Trophoblast cell (in vitro differentiated cells and primary cell): ENCODE data around the gene ANXA7.
A peak's percentile ranks its signal among the peaks of the same experiment; 100 is the strongest.

Experiments
- DNase-seq, 2 donors: peaks; one replicate each; pipeline ENCODE4 v3.0.0-alpha.2; 2016
- H2AFZ ChIP-seq: 2 replicates; pipeline ENCODE4 v1.6.1; 2013; ENCODE audit warnings: low read length, moderate library complexity, mild to moderate bottlenecking; ENCODE audit not compliant: insufficient read depth, poor library complexity
- H2AK5ac ChIP-seq: 2 replicates; pipeline ENCODE4 v1.6.1; 2013; ENCODE audit warnings: mild to moderate bottlenecking, low read length
- H2BK120ac ChIP-seq: 2 replicates; pipeline ENCODE4 v1.6.1; 2013; ENCODE audit warnings: low read length, mild to moderate bottlenecking, moderate library complexity; ENCODE audit not compliant: insufficient read depth, poor library complexity
- H2BK12ac ChIP-seq: 2 replicates; pipeline ENCODE4 v1.6.1; 2013; ENCODE audit warnings: mild to moderate bottlenecking, low read length, moderate library complexity
- H2BK5ac ChIP-seq: 2 replicates; pipeline ENCODE4 v1.6.1; 2013; ENCODE audit warnings: low read length, low read depth, moderate library complexity, mild to moderate bottlenecking; ENCODE audit not compliant: poor library complexity
- H3K14ac ChIP-seq: 2 replicates; pipeline ENCODE4 v1.6.1; 2013; ENCODE audit warnings: mild to moderate bottlenecking, low read length
- H3K18ac ChIP-seq: 2 replicates; pipeline ENCODE4 v1.6.1; 2013; ENCODE audit warnings: mild to moderate bottlenecking, low read length
- H3K23ac ChIP-seq: 2 replicates; pipeline ENCODE4 v1.6.1; 2013; ENCODE audit warnings: low read length
- H3K27ac ChIP-seq: 2 replicates; pipeline ENCODE4 v1.5.1; 2013; ENCODE audit warnings: low read depth, mild to moderate bottlenecking, inconsistent platforms, low read length, moderate library complexity
- H3K27me3 ChIP-seq: 2 replicates; pipeline ENCODE4 v1.6.1; 2013; ENCODE audit warnings: inconsistent platforms, mild to moderate bottlenecking, low read length, moderate library complexity; ENCODE audit not compliant: insufficient read depth
- H3K36me3 ChIP-seq, 2 experiments: 1 replicate in 1 of 2; 2 replicates in 1 of 2; pipeline ENCODE4 v1.6.1; 2013; ENCODE audit warnings: low read length in 2 of 2, mild to moderate bottlenecking in 2 of 2, moderate library complexity in 1 of 2; ENCODE audit not compliant: insufficient read depth in 2 of 2, control insufficient read depth in 1 of 2
- H3K4ac ChIP-seq: 2 replicates; pipeline ENCODE4 v1.6.1; 2013; ENCODE audit warnings: low read depth, mild to moderate bottlenecking, low read length, moderate library complexity
- H3K4me1 ChIP-seq, 2 experiments: 1 replicate in 1 of 2; 2 replicates in 1 of 2; pipeline ENCODE4 v1.6.1; 2013; ENCODE audit warnings: low read length in 2 of 2, mild to moderate bottlenecking in 2 of 2, moderate library complexity in 1 of 2; ENCODE audit not compliant: insufficient read depth in 2 of 2, control insufficient read depth in 1 of 2
- H3K4me2 ChIP-seq: 2 replicates; pipeline ENCODE4 v1.6.1; 2013; ENCODE audit warnings: inconsistent platforms, mild to moderate bottlenecking, low read length, moderate library complexity
- H3K4me3 ChIP-seq: 2 replicates; pipeline ENCODE4 v1.5.1; 2013; ENCODE audit warnings: mild to moderate bottlenecking, low read depth, low read length, inconsistent platforms
- H3K79me1 ChIP-seq: one replicate; pipeline ENCODE4 v1.6.1; 2013; ENCODE audit warnings: low read length
- H3K79me2 ChIP-seq: 2 replicates; pipeline ENCODE4 v1.6.1; 2013; ENCODE audit warnings: low read length, mild to moderate bottlenecking; ENCODE audit not compliant: control insufficient read depth, insufficient read depth, poor library complexity
- H3K9ac ChIP-seq: 2 replicates; pipeline ENCODE4 v1.6.1; 2013; ENCODE audit warnings: mild to moderate bottlenecking, low read length
- H3K9me3 ChIP-seq: 2 replicates; pipeline ENCODE4 v1.6.1; 2013; ENCODE audit warnings: low read depth, mild to moderate bottlenecking, control low read depth, inconsistent platforms, low read length; ENCODE audit not compliant: insufficient read depth
- H4K12ac ChIP-seq: 2 replicates; pipeline ENCODE4 v1.6.1; 2013; ENCODE audit warnings: low read depth, mild to moderate bottlenecking, low read length, moderate library complexity
- H4K8ac ChIP-seq: 2 replicates; pipeline ENCODE4 v1.6.1; 2013; ENCODE audit warnings: low read depth, mild to moderate bottlenecking, low read length, moderate library complexity
- H4K91ac ChIP-seq: one replicate; pipeline ENCODE4 v1.6.1; 2013; ENCODE audit warnings: low read depth, mild to moderate bottlenecking, low read length, moderate library complexity
- WGBS: extraction: QIAGEN DNeasy Blood & Tissue Kit; methylation state at CpG from one replicate; pipeline ENCODE4 v1.1.7; 2013; ENCODE audit warnings: missing lambda C conversion rate; ENCODE audit not compliant: insufficient read length, insufficient coverage; ENCODE audit errors: extremely low coverage; 5-methylcytosine and 5-hydroxymethylcytosine counted together

Gene ANXA7

DNA sequence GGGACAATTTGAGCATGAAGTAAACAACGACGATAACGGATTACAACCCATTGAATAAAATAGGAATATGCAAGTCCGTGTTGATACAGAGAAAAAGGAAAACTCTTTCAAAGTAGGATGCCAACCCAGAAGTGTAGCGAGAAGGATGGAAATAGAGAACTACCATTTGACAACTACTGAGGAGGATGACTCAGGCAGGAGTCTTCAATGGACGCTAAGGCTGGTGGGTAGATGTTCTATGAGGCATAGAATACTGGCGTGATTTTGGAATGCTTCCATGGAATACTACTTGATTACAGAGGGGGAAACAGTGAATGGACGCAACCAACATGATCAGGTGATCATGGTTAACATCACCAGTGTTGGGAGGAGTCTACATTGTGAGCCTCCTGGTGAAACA is 54.4 kb downstream of the ANXA7 start:
- H2BK120ac ChIP-seq, result no peak overlapping the region
- no peaks in the 10 kb centered on the region for H3K79me2 ChIP-seq
- no peak overlapping the region for H3K4me2 ChIP-seq
- DNase-seq, result peak in 1 of 2 donors; percentile 17
- H3K79me1 ChIP-seq, result peaks cover 4% of the 10 kb centered on the region
- H2BK12ac ChIP-seq, result no peak overlapping the region
- no peak overlapping the region for H3K18ac ChIP-seq
- H3K4me3 ChIP-seq, result no peak overlapping the region
- no peak overlapping the region for H3K4ac ChIP-seq
- peaks cover 2 to 3% of the 10 kb centered on the region in 2 experiments for H3K4me1 ChIP-seq
- H3K36me3 ChIP-seq, result peaks cover 0 to 2% of the 10 kb centered on the region in 2 experiments
- H2AFZ ChIP-seq, result no peak overlapping the region
- WGBS, result no CpG with 5 or more reads among the region's 8 CpGs
- H2AK5ac ChIP-seq, result no peak overlapping the region
- H4K91ac ChIP-seq, result no peak overlapping the region
- no peaks in the 10 kb centered on the region for H3K9me3 ChIP-seq
- H3K9ac ChIP-seq, result no peak overlapping the region
- no peak overlapping the region for H2BK5ac ChIP-seq
- no peaks in the 10 kb centered on the region for H3K27me3 ChIP-seq
- no peak overlapping the region for H3K14ac ChIP-seq
- H3K23ac ChIP-seq, result no peak overlapping the region
- H4K8ac ChIP-seq, result no peak overlapping the region
- no peak overlapping the region for H3K27ac ChIP-seq
- no peak overlapping the region for H4K12ac ChIP-seq

GRCh38 chr10:73358331-73359279 is 55.3 kb downstream of the ANXA7 start, which contains the start of gene CFAP70:
CFAP70 (minus strand) TSS chr10:73358864; CDS start chr10:73354796, 4,068 bp downstream.
- WGBS, result no CpG with 5 or more reads among the region's 45 CpGs
- Histone ChIP-seq H3K79me1 (peaks cover 4% of the 10 kb centered on the region), H3K36me3 (no peaks in the 10 kb centered on the region), H2BK120ac (no peak within 1 kb of the TSS), H3K4ac (no peak within 1 kb of the TSS), H3K79me2 (no peaks in the 10 kb centered on the region), H2AFZ (peak within 1 kb of the TSS; percentile 95), H3K18ac (peak within 1 kb of the TSS; percentile 42), H3K27ac (no peak within 1 kb of the TSS), H3K4me1 (peaks cover 2 to 3% of the 10 kb centered on the region in 2 experiments), H2AK5ac (no peak within 1 kb of the TSS), H2BK5ac (no peak within 1 kb of the TSS), H4K91ac (peak within 1 kb of the TSS; percentile 33), H3K9ac (peak within 1 kb of the TSS; percentile 72), H4K8ac (peak within 1 kb of the TSS; percentile 95), H3K14ac (peak within 1 kb of the TSS; percentile 61), H3K27me3 (no peaks in the 10 kb centered on the region), H3K23ac (no peak within 1 kb of the TSS), H3K4me2 (peak within 1 kb of the TSS; percentile 78), H4K12ac (peak within 1 kb of the TSS; percentile 87), H3K9me3 (no peaks in the 10 kb centered on the region), H3K4me3 (peak within 1 kb of the TSS; percentile 78), H2BK12ac (no peak within 1 kb of the TSS)
- peak; percentile 98 to 100 for DNase-seq

DNA sequence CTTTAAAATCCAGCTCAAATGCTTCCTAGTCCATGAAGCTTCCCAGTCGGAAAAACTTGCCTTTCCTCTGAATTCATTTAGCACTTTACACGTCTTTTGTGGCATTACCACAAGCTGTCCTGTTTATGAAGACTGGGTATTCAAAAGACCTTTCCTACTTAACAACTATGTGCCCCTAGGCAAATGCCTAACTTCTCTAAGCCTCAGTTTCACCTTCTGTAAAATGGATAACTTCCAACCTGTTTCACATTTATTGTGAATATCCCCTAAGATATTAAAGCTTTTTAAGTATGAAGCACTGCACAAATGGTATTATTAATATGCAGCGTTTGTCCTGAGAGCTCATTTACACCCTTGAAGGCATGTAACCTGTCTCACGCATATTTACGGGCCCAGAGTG is 56.0 kb downstream of the ANXA7 start:
- Histone ChIP-seq H3K9me3 (no peaks in the 10 kb centered on the region), H3K79me2 (no peaks in the 10 kb centered on the region), H3K4me1 (peaks cover 2 to 3% of the 10 kb centered on the region in 2 experiments), H3K18ac (no peak overlapping the region), H2BK12ac (no peak overlapping the region), H3K4me2 (peak overlapping the region; percentile 78), H4K8ac (peak overlapping the region; percentile 95), H3K4ac (no peak overlapping the region), H3K27me3 (no peaks in the 10 kb centered on the region), H3K9ac (peak overlapping the region; percentile 72), H4K12ac (peak overlapping the region; percentile 87), H2BK120ac (no peak overlapping the region), H2BK5ac (no peak overlapping the region), H2AFZ (peak overlapping the region; percentile 95), H3K27ac (no peak overlapping the region), H3K23ac (no peak overlapping the region), H4K91ac (no peak overlapping the region), H2AK5ac (no peak overlapping the region), H3K4me3 (peak overlapping the region; percentile 78), H3K14ac (no peak overlapping the region), H3K79me1 (peaks cover 4% of the 10 kb centered on the region), H3K36me3 (no peaks in the 10 kb centered on the region)
- WGBS, result no CpG with 5 or more reads among the region's 5 CpGs
- DNase-seq, result no peak

DNA sequence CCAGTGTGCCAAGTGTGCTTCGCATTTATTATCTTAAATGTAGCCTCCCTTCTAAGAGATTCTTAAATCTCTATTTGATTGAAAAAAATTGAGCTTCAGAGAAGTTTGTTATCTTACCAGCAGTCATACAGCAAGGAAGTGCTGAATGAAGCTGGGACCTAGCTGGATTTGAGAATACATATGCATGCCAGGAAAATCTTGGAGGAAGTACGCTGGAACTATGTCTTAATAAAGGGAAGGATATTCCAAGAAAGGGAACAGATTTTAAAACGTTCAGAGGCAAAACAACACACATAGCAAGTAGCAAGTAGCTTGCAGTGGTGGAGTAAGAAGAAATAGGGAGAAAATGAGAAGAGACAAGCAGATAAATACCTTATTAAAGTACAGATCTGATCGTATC is 56.7 kb downstream of the ANXA7 start:
- H2BK12ac ChIP-seq, result no peak overlapping the region
- no peak overlapping the region for H3K4me3 ChIP-seq
- H2BK120ac ChIP-seq, result no peak overlapping the region
- no peaks in the 10 kb centered on the region for H3K27me3 ChIP-seq
- no peaks in the 10 kb centered on the region for H3K36me3 ChIP-seq
- no peak overlapping the region for H3K4ac ChIP-seq
- no peak overlapping the region for H3K23ac ChIP-seq
- H3K9me3 ChIP-seq, result no peaks in the 10 kb centered on the region
- H3K4me2 ChIP-seq, result no peak overlapping the region
- H2AFZ ChIP-seq, result no peak overlapping the region
- peaks cover 2 to 3% of the 10 kb centered on the region in 2 experiments for H3K4me1 ChIP-seq
- no CpG with 5 or more reads among the region's 4 CpGs for WGBS
- H3K9ac ChIP-seq, result no peak overlapping the region
- H3K79me2 ChIP-seq, result no peaks in the 10 kb centered on the region
- no peak overlapping the region for H3K14ac ChIP-seq
- H2BK5ac ChIP-seq, result no peak overlapping the region
- no peak overlapping the region for H3K27ac ChIP-seq
- no peak overlapping the region for H4K8ac ChIP-seq
- DNase-seq, result no peak
- H2AK5ac ChIP-seq, result no peak overlapping the region
- no peak overlapping the region for H3K18ac ChIP-seq
- H4K91ac ChIP-seq, result no peak overlapping the region
- peaks cover 4% of the 10 kb centered on the region for H3K79me1 ChIP-seq
- no peak overlapping the region for H4K12ac ChIP-seq
